ENCODE data around the gene DMBX1. TPM values are rescaled to one million over a fixed set of nuclear protein-coding genes. Genes with fewer than 3 reads are reported as not detected.
A peak's percentile ranks its signal among the peaks of the same experiment; 100 is the strongest.

Gene DMBX1
- total and polyA plus RNA-seq, 9 of the 15 experiments (the other 6 are each of a cell fraction or from before 2014, with no cell fraction given): 0.25 to 4.3 (median 1.0) TPM

GRCh38 chr1:46527474-46528296 is 38.0 kb downstream of the DMBX1 start (continued):
- TF ChIP-seq ZNF75A (CRISPR knock-in tag; IDR thresholded peaks at IDR 0.05) (no peak), XRCC5 (IDR thresholded peaks at IDR 0.05; ENCODE audit: low read depth, low read length) (peak; percentile 70; the same call in 1 of the 2 replicates), CUX1 (CRISPR knock-in tag; IDR thresholded peaks at IDR 0.05) (no peak), PREB (CRISPR knock-in tag; IDR thresholded peaks at IDR 0.05) (no peak), BDP1 (IDR thresholded peaks at IDR 0.05; ENCODE audit: insufficient read depth, insufficient read length) (no peak), ZBTB12 (CRISPR knock-in tag; IDR thresholded peaks at IDR 0.05) (no peak), BMI1 (IDR thresholded peaks at IDR 0.05; ENCODE audit: low read length) (no peak), SAP30 (IDR thresholded peaks at IDR 0.05; ENCODE audit: borderline replicate concordance, insufficient read depth, low read depth, low read length, poor library complexity, severe bottlenecking) (no peak), ZBTB26 (CRISPR knock-in tag; IDR thresholded peaks at IDR 0.05) (no peak), ZNF316 (IDR thresholded peaks at IDR 0.05) (no peak), ZNF280B (CRISPR knock-in tag; IDR thresholded peaks at IDR 0.05) (no peak), GTF2A2 (tag; IDR thresholded peaks at IDR 0.05) (no peak), HOXB6 (CRISPR knock-in tag; IDR thresholded peaks at IDR 0.05; ENCODE audit: borderline replicate concordance) (no peak), ZNF766 (CRISPR knock-in tag; conservative IDR thresholded peaks at IDR 0.05) (0 out of 2 replicates have a peak, but pooled peaks have one; percentile 48), NFE2L1 (tag; IDR thresholded peaks at IDR 0.05; ENCODE audit: borderline replicate concordance, low read depth) (no peak), HES1 (IDR thresholded peaks at IDR 0.05; ENCODE audit: low read depth) (no peak)
